Fibroblast of lung (primary cell): Measurements from ENCODE around the gene RBFOX1. TPM values are rescaled to one million over a fixed set of nuclear protein-coding genes. Genes with fewer than 3 reads are reported as not detected.

ENCODE experiments used
- DNase-seq, 2 donors: peaks; one replicate each; pipeline versions ENCODE4 v3.0.0 to v3.0.0-alpha.2; 2010; ENCODE audit warnings: low read depth in 2 of 2
- H2AFZ ChIP-seq: 2 replicates; pipeline ENCODE4 v1.5.1; 2012; ENCODE audit warnings: low read length, control low read depth, inconsistent platforms
- H3K27ac ChIP-seq: 2 replicates; pipeline ENCODE4 v1.5.1; 2011; ENCODE audit warnings: low read length, control low read depth; ENCODE audit not compliant: insufficient read depth
- H3K27me3 ChIP-seq: 2 replicates; pipeline ENCODE4 v1.5.1; 2011; ENCODE audit warnings: mild to moderate bottlenecking, low read length; ENCODE audit not compliant: control insufficient read depth, insufficient read depth
- H3K36me3 ChIP-seq: 2 replicates; pipeline ENCODE4 v1.5.1; 2011; ENCODE audit warnings: low read length; ENCODE audit not compliant: control insufficient read depth, insufficient read depth
- H3K4me1 ChIP-seq: 2 replicates; pipeline ENCODE4 v1.5.1; 2011; ENCODE audit warnings: low read length; ENCODE audit not compliant: control insufficient read depth, insufficient read depth; ENCODE audit errors: extremely low read depth
- H3K4me2 ChIP-seq: 2 replicates; pipeline ENCODE4 v1.5.1; 2011; ENCODE audit warnings: low read length, control low read depth; ENCODE audit not compliant: insufficient read depth; ENCODE audit errors: extremely low read depth
- H3K4me3 ChIP-seq, 4 experiments: fragments of 200-600 bp in 1 of 4; sonication (generic) in 1 of 4; replicated peaks in 1 of 4; 2 replicates each; pipeline ENCODE4 v1.5.1; 2011 to 2016; ENCODE audit warnings: low read length in 4 of 4, low read depth in 3 of 4, mild to moderate bottlenecking in 3 of 4, control low read depth in 2 of 4, inconsistent platforms in 1 of 4, mixed read lengths in 1 of 4; ENCODE audit not compliant: insufficient read depth in 1 of 4; ENCODE audit errors: control extremely low read depth in 1 of 4
- H3K79me2 ChIP-seq: 2 replicates; pipeline ENCODE4 v1.5.1; 2012; ENCODE audit warnings: mild to moderate bottlenecking, low read length, inconsistent platforms; ENCODE audit not compliant: control insufficient read depth, insufficient read depth
- H3K9ac ChIP-seq: 2 replicates; pipeline ENCODE4 v1.5.1; 2011; ENCODE audit warnings: mild to moderate bottlenecking, low read length, control low read depth; ENCODE audit not compliant: insufficient read depth
- H3K9me3 ChIP-seq: 2 replicates; pipeline ENCODE4 v1.5.1; 2012; ENCODE audit warnings: low read depth, low read length; ENCODE audit not compliant: control insufficient read depth, insufficient read depth
- H4K20me1 ChIP-seq: 2 replicates; pipeline ENCODE4 v1.5.1; 2011; ENCODE audit warnings: low read length; ENCODE audit not compliant: control insufficient read depth, insufficient read depth; ENCODE audit errors: extremely low read depth
- CTCF ChIP-seq, 2 donors: IDR thresholded peaks in 1 of 2; conservative IDR thresholded peaks in 1 of 2; 1 replicate in 1 of 2; 2 replicates in 1 of 2; pipeline ENCODE4 v1.5.1; 2011 to 2012; ENCODE audit warnings: low read length in 2 of 2, control low read depth in 1 of 2, inconsistent platforms in 1 of 2, low read depth in 1 of 2, mild to moderate bottlenecking in 1 of 2
- EZH2 ChIP-seq: IDR thresholded peaks from 2 replicates; pipeline ENCODE4 v1.5.1; 2012; ENCODE audit warnings: low read length, control low read depth, mild to moderate bottlenecking; ENCODE audit errors: missing control alignments
- polyA plus RNA-seq, 2 donors: library from polyadenylated mRNA; depleted of rRNA in 1 of 2; stranded (reverse) in 1 of 2; unstranded in 1 of 2; fragments of >200 nt; gene quantifications; 2 replicates each; pipeline ENCODE4 v1.2.1, GENCODE V29; 2011 to 2012; ENCODE audit warnings: missing spikeins in 1 of 2
- total RNA-seq: library from RNA; depleted of rRNA; stranded (reverse); fragments of >200 nt; gene quantifications from 2 replicates; pipeline ENCODE4 v1.2.1, GENCODE V29; 2014

RBFOX1 gene
- total and polyA plus RNA-seq, 2 donors (not counting 1 experiment from before 2014, with no cell fraction given): not detected

GRCh38 chr16:7421578-7421977 lies 88.9 kb downstream of the RBFOX1 start:
- no peaks in the 10 kb centered on the region for H3K9me3 ChIP-seq
- H2AFZ ChIP-seq: no peak overlapping the region
- H4K20me1 ChIP-seq: no peaks in the 10 kb centered on the region
- no peak for DNase-seq
- H3K9ac ChIP-seq: no peak overlapping the region
- TF ChIP-seq EZH2: no peak
- TF ChIP-seq CTCF (conservative IDR thresholded peaks at IDR 0.05 in 1 of 2, IDR thresholded peaks at IDR 0.05 in 1 of 2; ENCODE audit: low read depth in 1 of 2, low read length in 2 of 2): no peak
- no peaks in the 10 kb centered on the region for H3K4me1 ChIP-seq
- H3K4me3 ChIP-seq: no peak overlapping the region
- H3K27me3 ChIP-seq: no peaks in the 10 kb centered on the region
- H3K27ac ChIP-seq: no peak overlapping the region
- no peaks in the 10 kb centered on the region for H3K79me2 ChIP-seq
- H3K36me3 ChIP-seq: no peaks in the 10 kb centered on the region
- no peak overlapping the region for H3K4me2 ChIP-seq

GRCh38 chr16:7422036-7422888 lies 89.6 kb downstream of the RBFOX1 start:
- H2AFZ ChIP-seq: no peak overlapping the region
- H3K4me3 ChIP-seq: no peak overlapping the region
- H3K27ac ChIP-seq: no peak overlapping the region
- no peaks in the 10 kb centered on the region for H4K20me1 ChIP-seq
- no peaks in the 10 kb centered on the region for H3K79me2 ChIP-seq
- H3K4me2 ChIP-seq: no peak overlapping the region
- H3K9me3 ChIP-seq: no peaks in the 10 kb centered on the region
- no peaks in the 10 kb centered on the region for H3K4me1 ChIP-seq
- H3K9ac ChIP-seq: no peak overlapping the region
- no peaks in the 10 kb centered on the region for H3K27me3 ChIP-seq
- no peaks in the 10 kb centered on the region for H3K36me3 ChIP-seq
- no peak for DNase-seq
- no peak for TF ChIP-seq CTCF (conservative IDR thresholded peaks at IDR 0.05 in 1 of 2, IDR thresholded peaks at IDR 0.05 in 1 of 2; ENCODE audit: low read depth in 1 of 2, low read length in 2 of 2)
- TF ChIP-seq EZH2: no peak

GRCh38 chr16:7423434-7424044 lies 90.9 kb downstream of the RBFOX1 start:
- Histone ChIP-seq H3K9ac (no peak overlapping the region), H4K20me1 (no peaks in the 10 kb centered on the region), H2AFZ (no peak overlapping the region), H3K27me3 (no peaks in the 10 kb centered on the region), H3K9me3 (no peaks in the 10 kb centered on the region), H3K4me1 (no peaks in the 10 kb centered on the region), H3K4me2 (no peak overlapping the region), H3K36me3 (no peaks in the 10 kb centered on the region), H3K79me2 (no peaks in the 10 kb centered on the region), H3K27ac (no peak overlapping the region), H3K4me3 (no peak overlapping the region)
- DNase-seq: no peak
- no peak for TF ChIP-seq CTCF (conservative IDR thresholded peaks at IDR 0.05 in 1 of 2, IDR thresholded peaks at IDR 0.05 in 1 of 2; ENCODE audit: low read depth in 1 of 2, low read length in 2 of 2)
- TF ChIP-seq EZH2: no peak
